Measurements from ENCODE around the gene TRIM65.

GRCh38 chr17:75909051-75909811 lies 12.5 kb upstream of the TRIM65 start:
- TF ChIP-seq CTCF (IDR thresholded peaks at IDR 0.05) (no peak), POLR2A (IDR thresholded peaks at IDR 0.05) (no peak)

Measured in adrenal gland (tissue), 5 donors.